ENCODE results near the gene TMEM260.

The TMEM260 gene

GRCh38 chr14:56579345-56580220 is at the start of gene TMEM260:
TSS of gene TMEM260 (plus strand) at chr14:56579798. CDS start at chr14:56579915, 117 bp downstream.
- DNase-seq, result peak; percentile 59

GRCh38 chr14:56532546-56532945 is 47.1 kb upstream of the TMEM260 start:
- DNase-seq, result no peak

GRCh38 chr14:56534656-56535055 is 44.9 kb upstream of the TMEM260 start:
- no peak for DNase-seq

- no peak for DNase-seq
Measured at GRCh38 chr14:56539862-56540261, 39.7 kb upstream of the TMEM260 start.

- DNase-seq, result no peak
Measured at GRCh38 chr14:56543436-56543835, 36.2 kb upstream of the TMEM260 start.

DNA sequence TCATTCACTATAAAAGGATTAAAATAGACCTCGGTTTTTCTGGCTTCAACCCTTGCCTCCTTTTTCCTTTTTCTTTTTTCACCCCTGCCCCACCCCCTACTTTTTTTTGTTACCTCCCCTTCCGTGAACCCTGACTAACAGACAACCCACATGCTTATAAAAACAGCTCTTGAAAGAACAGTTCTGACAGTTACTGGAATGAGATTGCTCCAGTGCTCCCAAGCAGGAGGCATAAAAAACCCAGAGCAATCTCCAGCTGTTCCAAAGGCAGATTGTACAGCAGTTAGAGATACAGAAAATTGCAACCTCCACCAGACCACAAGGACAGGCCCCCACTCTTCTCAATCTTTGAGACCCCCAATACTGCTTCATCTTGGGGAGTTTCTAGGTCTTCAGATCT is 29.9 kb upstream of the TMEM260 start:
- DNase-seq, result no peak

- DNase-seq, result no peak
Measured at GRCh38 chr14:56552615-56553014, 27.0 kb upstream of the TMEM260 start.

- no peak for DNase-seq
Measured at GRCh38 chr14:56554301-56554700, 25.3 kb upstream of the TMEM260 start.

- no peak for DNase-seq
Measured at GRCh38 chr14:56555921-56556570, 23.6 kb upstream of the TMEM260 start.

DNA sequence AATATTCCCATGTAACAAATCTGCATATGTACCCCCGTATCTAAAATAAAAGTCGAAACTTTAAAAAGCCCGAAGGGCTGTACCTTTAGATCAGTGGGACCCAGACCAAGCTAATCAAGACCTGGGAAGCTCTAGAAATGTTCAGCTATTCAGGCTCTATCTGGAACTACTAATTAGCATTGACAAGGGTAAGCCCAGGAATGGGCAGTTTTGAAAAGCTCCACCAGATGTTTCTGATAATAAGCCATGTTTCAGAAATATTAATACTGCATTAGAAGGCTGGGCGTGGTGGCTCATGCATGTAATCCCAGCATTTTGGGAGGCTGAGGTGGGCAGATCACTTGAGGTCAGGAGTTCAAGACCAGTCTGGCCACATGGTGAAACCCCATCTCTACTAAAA is 20.4 kb upstream of the TMEM260 start:
- DNase-seq, result no peak

DNA sequence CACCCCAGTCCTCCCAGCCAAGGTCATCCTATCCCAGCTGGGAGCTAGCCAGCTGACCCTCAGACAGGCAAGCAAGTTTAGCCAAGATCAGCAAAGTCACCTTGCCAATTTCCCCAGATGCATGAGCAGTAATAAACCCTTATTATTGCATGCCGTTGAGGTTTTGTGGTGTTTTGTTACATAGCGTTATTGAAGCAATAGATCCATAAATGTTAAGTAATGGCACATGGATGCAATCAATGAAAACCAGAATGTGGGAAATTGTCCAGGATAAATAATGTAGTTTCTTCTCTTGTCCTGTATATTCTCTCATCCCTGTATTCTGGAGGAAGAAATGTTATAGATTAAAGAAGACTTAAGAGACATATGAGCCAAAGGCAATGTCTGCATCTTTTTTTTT is 18.0 kb upstream of the TMEM260 start:
- DNase-seq, result no peak

DNA sequence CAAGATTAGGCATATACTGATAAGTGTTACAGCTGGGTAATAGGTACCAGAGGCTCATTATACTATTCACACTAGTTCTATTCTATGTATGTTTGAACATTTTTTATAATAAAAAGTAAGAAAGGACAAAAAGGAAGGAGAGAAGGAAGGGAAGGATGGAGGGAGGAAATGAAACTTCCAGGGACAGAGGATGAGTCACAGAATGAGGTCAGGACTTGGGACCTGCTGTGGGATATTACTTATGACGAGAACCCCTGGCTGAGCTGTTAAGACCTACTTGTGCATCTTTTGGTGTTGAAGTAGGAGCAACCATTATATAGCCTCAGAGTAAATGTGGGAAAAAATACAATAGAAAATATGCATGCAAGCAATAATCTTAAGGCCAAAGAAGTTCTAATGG is 16.7 kb upstream of the TMEM260 start:
- no peak for DNase-seq

- DNase-seq, result no peak
Measured at GRCh38 chr14:56569174-56569573, 10.4 kb upstream of the TMEM260 start.

- no peak for DNase-seq
Measured at GRCh38 chr14:56570295-56570694, 9.3 kb upstream of the TMEM260 start.

DNA sequence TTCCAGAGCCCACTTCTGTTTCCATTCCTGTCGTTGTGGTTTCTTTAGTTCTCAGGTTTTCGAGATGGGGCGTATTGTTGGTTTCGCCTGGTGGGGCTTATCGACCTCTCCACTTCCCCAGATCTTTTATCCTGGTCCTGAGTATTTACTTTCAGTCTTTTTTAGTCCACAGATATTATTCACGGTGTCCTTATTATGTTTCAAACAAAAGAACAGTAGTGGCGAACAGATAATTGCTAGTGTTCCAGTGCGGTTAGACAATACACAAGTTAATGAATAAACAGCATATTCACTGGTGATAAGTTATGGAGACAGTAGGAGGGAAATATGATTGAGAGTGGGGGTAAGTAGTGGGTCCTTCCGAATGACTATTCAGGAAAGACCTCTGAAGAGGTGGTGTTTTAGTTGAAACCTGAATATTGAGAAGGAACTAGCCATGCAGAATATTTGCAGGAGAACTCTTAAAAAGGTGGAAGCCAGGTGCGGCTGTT is 668 bp downstream of the TMEM260 start:
- no peak for DNase-seq

DNA sequence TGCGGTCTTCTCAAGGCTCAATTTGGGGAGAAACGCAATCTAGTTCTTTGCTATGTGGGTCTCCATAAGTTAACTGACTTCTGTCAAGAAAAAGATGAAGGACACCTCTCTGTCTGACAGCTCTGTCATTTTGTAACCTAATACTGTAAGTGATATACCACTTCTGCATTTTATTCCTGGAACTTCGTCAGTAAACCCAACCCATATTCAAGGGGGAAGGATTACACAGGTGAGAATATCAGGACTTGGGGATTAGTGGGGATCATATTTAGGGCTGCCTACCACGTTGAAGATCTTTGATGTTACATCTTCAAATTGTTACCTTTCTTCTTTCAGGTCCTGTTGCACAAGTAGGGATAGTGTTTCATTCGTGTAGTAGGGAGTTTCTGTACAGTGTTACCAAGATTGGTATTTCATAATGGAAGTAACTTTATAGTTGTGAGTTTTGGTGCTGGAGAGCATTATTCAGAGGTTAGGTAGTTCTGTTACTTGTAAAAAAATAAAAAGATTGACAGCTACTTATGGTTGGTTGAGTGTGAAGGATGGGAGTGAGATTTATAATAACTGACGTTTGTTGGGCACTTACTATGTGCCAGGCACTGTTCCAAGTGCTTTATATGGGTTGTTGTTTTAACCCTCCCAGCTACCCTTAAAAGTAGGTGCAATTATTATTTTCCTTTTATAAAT is 1.6 kb downstream of the TMEM260 start:
- DNase-seq, result no peak

GRCh38 chr14:56585461-56586084 is 6.0 kb downstream of the TMEM260 start:
- DNase-seq, result no peak

DNA sequence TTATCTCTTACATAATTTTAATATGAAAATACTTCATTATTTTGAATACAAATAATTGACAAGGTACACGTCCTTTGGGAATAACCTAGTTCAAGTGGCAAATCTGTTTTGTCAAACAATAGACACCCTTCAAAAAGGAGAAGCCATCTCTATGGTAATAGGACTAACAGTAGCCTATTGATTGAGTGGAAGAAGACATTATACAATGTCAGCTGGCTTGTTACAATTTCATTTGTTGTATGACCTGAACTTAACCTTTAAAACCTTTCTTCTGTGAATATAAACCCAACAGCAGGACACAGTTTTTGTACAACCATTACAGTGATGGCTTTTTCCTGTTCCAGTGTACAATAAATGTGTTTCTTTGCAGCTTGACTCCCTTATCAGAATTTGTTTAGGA is 8.1 kb downstream of the TMEM260 start:
- DNase-seq, result no peak

DNA sequence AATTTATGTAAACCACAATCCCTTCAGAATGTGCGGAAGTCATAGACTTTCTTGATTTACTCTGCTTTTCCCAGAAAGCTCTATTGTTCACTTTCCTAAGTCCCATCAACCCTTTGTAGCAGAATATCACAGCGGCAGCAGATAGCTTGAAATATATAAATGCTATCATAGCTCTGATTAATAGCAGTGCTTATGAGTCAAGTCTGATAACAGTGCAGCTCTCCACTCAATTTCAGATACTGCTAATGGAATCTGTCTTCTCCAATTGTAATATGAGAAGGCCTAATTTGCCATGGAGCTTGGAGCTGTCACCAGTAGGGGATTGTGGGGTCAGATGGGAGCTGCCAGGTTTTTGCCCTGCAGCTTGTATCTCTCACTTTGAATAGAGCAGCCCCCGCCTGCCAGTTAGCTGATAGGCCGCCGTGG is 10.9 kb downstream of the TMEM260 start:
- DNase-seq, result no peak

GRCh38 chr14:56592746-56593544 is 13.3 kb downstream of the TMEM260 start:
- DNase-seq, result no peak

GRCh38 chr14:56594428-56594827 is 14.8 kb downstream of the TMEM260 start:
- no peak for DNase-seq

DNA sequence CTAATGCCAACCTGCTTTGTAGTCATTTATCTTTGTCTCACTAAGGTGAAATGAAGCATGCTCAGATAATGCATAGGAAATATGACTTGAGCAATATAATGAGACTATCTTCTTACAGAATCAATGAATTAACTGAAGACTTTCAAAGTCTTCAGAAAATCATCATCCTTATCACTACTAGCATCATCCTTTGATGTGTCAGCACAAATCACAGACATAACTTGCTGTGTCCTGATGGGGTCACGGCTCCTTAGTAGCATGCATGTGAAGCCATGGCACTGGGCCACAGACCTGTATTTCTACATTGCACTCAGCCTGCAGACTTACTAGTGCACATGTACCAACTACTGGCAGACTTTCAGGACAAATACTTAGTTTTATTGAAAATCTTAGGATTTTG is 18.9 kb downstream of the TMEM260 start:
- no peak for DNase-seq

All from 8988T (cell line).